Urinary bladder (tissue), 4 donors: ENCODE results near the gene PDE4B. TPM values are rescaled to one million over a fixed set of nuclear protein-coding genes. Genes with fewer than 3 reads are reported as not detected.

Experiments
- DNase-seq: peaks from one replicate; pipeline ENCODE4 v3.0.0-alpha.2; 2015; ENCODE audit errors: extremely low spot score
- H3K27ac ChIP-seq: one replicate; pipeline ENCODE4 v1.5.1; 2013; ENCODE audit warnings: low read depth, mild to moderate bottlenecking, moderate library complexity
- H3K36me3 ChIP-seq: one replicate; pipeline ENCODE4 v1.6.1; 2013; ENCODE audit warnings: mild to moderate bottlenecking, moderate library complexity; ENCODE audit not compliant: insufficient read depth
- H3K4me1 ChIP-seq: one replicate; pipeline ENCODE4 v1.6.1; 2013; ENCODE audit warnings: mild to moderate bottlenecking, moderate library complexity; ENCODE audit not compliant: insufficient read depth
- H3K4me3 ChIP-seq: one replicate; pipeline ENCODE4 v1.5.1; 2013; ENCODE audit warnings: low read depth, low read length
- WGBS: extraction: QIAGEN DNeasy Blood & Tissue Kit; methylation state at CpG from one replicate; pipeline ENCODE4 v1.1.7; 2013; 5-methylcytosine and 5-hydroxymethylcytosine counted together
- polyA plus RNA-seq: library from polyadenylated mRNA; stranded (reverse); fragments of 200-250 nt; gene quantifications from one replicate; pipeline ENCODE4 v1.2.3, GENCODE V29; 2013
- total RNA-seq: library from RNA; depleted of rRNA; stranded (reverse); fragments of >200 nt; gene quantifications from one replicate; pipeline ENCODE4 v1.2.3, GENCODE V29; 2014
- donor health status: healthy with polysubstance abuse.
- donor health status: healthy.

PDE4B gene
- total and polyA plus RNA-seq, 2 donors: 9.0 to 43.1 TPM

GRCh38 chr1:66012106-66012784 lies 219.6 kb downstream of the PDE4B start:
- 18% methylated on average over 3 of the region's 3 CpGs for WGBS
- H3K36me3 ChIP-seq: no peaks in the 10 kb centered on the region
- no peak for DNase-seq
- no peaks in the 10 kb centered on the region for H3K4me1 ChIP-seq
- H3K4me3 ChIP-seq: no peak overlapping the region
- H3K27ac ChIP-seq: no peak overlapping the region

DNA sequence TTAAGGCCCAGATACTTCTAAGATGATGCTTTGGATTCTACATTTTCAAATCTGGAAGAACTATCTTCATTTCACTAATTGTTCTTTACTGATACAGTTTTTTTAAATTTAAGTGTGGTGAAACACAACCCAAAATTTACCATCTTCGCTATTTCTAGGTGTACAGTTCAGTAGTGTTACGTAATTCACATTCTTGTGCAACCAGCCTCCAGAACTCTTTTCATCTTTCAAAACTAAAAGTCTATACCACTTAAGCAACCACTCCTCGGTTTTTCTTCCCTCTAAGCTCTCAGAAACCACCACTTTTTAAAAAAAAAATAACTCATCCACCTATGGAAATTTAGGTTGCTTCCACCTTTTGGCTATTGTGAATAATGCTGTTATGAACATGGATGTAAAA lies 220.7 kb downstream of the PDE4B start:
- Histone ChIP-seq H3K4me1 (no peaks in the 10 kb centered on the region), H3K36me3 (no peaks in the 10 kb centered on the region), H3K27ac (no peak overlapping the region), H3K4me3 (no peak overlapping the region)
- 78% methylated on average over 3 of the region's 3 CpGs for WGBS
- DNase-seq: no peak

DNA sequence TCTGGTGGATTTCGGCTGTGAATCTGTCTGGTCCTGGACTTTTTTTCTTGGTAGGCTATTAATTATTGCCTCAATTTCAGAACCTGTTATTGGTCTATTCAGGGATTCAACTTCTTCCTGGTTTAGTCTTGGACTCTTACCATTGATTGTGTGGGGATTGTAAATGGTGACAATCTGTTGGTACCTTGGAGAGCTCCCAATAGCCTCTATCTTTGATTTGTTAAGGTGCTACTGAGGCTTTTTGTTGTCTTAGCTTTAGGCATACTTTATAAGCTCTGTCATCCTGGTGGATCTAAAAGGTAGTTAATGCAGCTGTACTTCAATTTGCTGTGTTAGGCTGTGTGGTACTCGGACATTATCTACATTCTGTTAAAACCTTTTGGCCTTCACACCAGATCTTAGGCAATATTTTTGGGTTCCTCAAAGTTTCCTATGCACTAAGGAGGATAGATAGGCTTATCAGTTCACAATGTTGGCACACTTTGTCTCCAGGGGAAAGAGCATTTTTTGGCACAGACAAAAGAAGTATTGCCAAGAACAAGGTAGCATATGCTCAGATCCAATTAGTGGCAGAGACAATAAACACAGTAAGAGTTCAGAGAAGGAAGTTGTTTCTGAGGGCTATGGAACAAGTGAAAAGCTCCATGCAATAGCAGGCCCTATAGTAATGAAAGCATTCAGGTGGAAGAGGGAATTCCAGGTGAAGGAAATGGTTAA lies 230.4 kb downstream of the PDE4B start:
- H3K4me1 ChIP-seq: no peaks in the 10 kb centered on the region
- H3K36me3 ChIP-seq: no peaks in the 10 kb centered on the region
- DNase-seq: no peak
- 76% methylated on average over 2 of the region's 2 CpGs for WGBS
- H3K4me3 ChIP-seq: no peak overlapping the region
- H3K27ac ChIP-seq: no peak overlapping the region

GRCh38 chr1:66025188-66025587 lies 232.5 kb downstream of the PDE4B start:
- DNase-seq: no peak
- Histone ChIP-seq H3K27ac (no peak overlapping the region), H3K36me3 (no peaks in the 10 kb centered on the region), H3K4me1 (no peaks in the 10 kb centered on the region), H3K4me3 (no peak overlapping the region)

- H3K36me3 ChIP-seq: no peaks in the 10 kb centered on the region
- no peak overlapping the region for H3K27ac ChIP-seq
- DNase-seq: no peak
- no peaks in the 10 kb centered on the region for H3K4me1 ChIP-seq
- WGBS: 95% methylated on average over 3 of the region's 3 CpGs
- H3K4me3 ChIP-seq: no peak overlapping the region
Measured at GRCh38 chr1:66028035-66028434, 235.3 kb downstream of the PDE4B start.

DNA sequence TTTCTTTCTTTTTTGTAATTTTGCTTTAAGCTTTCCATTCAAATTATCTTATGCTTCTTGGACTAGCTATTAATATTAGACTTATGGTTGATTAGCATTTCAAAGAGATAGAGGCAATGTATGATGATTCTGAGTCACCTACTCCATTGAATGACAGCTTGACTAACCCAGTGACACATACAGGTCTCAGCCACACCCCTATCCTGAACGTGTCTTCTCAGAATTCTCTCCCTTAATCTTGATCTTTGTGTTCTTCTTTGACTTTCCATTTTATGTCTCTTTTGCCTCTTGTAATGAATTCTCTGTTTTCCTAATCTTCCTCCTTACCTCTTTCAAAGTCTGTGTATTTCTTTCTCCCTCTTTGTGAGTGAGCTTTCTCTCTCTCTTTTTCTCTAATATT lies 241.1 kb downstream of the PDE4B start:
- Histone ChIP-seq H3K4me3 (no peak overlapping the region), H3K36me3 (no peaks in the 10 kb centered on the region), H3K4me1 (no peaks in the 10 kb centered on the region), H3K27ac (no peak overlapping the region)
- 14% methylated on average over 1 of the region's 1 CpG for WGBS
- DNase-seq: no peak

- WGBS: 56% methylated on average over 1 of the region's 1 CpG
- Histone ChIP-seq H3K36me3 (no peaks in the 10 kb centered on the region), H3K4me1 (no peaks in the 10 kb centered on the region), H3K27ac (no peak overlapping the region), H3K4me3 (no peak overlapping the region)
- DNase-seq: no peak
Measured at GRCh38 chr1:66035616-66036245, 243.0 kb downstream of the PDE4B start.

- H3K27ac ChIP-seq: no peak overlapping the region
- 49% methylated on average over 1 of the region's 1 CpG for WGBS
- no peak for DNase-seq
- H3K36me3 ChIP-seq: no peaks in the 10 kb centered on the region
- H3K4me3 ChIP-seq: no peak overlapping the region
- H3K4me1 ChIP-seq: no peaks in the 10 kb centered on the region
Measured at GRCh38 chr1:66041654-66042053, 249.0 kb downstream of the PDE4B start.

DNA sequence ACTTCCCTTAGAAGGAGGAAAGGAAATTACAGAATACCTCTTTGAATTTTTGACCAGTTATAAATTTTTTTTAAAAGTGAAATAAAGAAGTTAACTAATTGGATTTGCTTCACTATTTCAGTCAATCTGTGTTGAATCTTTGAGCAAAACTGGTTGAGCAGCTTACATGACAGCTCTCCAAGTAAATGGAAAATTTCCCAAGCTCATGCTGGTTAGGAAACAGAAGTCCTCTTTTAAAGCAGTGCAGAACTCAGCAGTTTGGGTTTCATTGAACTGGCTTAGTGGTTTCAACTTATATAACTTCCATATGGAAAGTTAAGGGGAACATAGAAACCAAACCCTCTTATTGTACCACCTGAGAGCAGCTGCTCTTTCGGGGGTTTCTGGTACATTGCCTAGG lies 250.5 kb downstream of the PDE4B start:
- Histone ChIP-seq H3K4me3 (no peak overlapping the region), H3K4me1 (no peaks in the 10 kb centered on the region), H3K27ac (no peak overlapping the region), H3K36me3 (no peaks in the 10 kb centered on the region)
- 81% methylated on average over 1 of the region's 1 CpG for WGBS
- DNase-seq: no peak

- H3K4me1 ChIP-seq: no peaks in the 10 kb centered on the region
- 48% methylated on average over 1 of the region's 1 CpG for WGBS
- no peak overlapping the region for H3K4me3 ChIP-seq
Measured at GRCh38 chr1:66044912-66045311, 252.2 kb downstream of the PDE4B start.

DNA sequence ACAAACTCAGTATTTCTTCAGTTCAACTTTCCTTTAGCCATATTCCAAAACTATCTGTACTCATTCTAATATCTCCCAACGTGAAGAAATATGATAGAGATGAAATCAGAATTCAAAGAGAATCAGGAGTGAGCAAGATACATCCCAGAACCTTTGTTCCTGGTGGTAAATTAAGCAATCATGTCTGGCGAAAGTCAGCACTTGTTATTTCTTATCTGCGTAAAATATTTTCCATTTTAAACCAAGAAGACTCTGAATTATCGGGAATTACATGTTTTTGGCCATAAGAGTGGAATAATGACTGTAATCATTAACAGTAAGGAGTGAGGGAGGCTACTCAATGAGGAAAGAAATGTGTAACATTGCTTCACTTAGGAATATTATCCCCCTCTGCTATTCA lies 253.7 kb downstream of the PDE4B start:
- WGBS: 54% methylated on average over 4 of the region's 4 CpGs
- no peak for DNase-seq
- no peak overlapping the region for H3K27ac ChIP-seq
- H3K36me3 ChIP-seq: no peaks in the 10 kb centered on the region
- no peak overlapping the region for H3K4me3 ChIP-seq
- no peaks in the 10 kb centered on the region for H3K4me1 ChIP-seq

More at GRCh38 chr1:66044912-66045311, 252.2 kb downstream of the PDE4B start:
- Histone ChIP-seq H3K27ac (no peak overlapping the region), H3K36me3 (no peaks in the 10 kb centered on the region)
- DNase-seq: no peak

- Histone ChIP-seq H3K27ac (no peak overlapping the region), H3K4me3 (no peak overlapping the region), H3K36me3 (no peaks in the 10 kb centered on the region), H3K4me1 (no peaks in the 10 kb centered on the region)
- 56% methylated on average over 2 of the region's 2 CpGs for WGBS
- DNase-seq: no peak
Measured at GRCh38 chr1:66048011-66048410, 255.3 kb downstream of the PDE4B start.

- H3K4me3 ChIP-seq: no peak overlapping the region
- 77% methylated on average over 1 of the region's 1 CpG for WGBS
- no peak overlapping the region for H3K27ac ChIP-seq
- H3K36me3 ChIP-seq: no peaks in the 10 kb centered on the region
- no peak for DNase-seq
- H3K4me1 ChIP-seq: no peaks in the 10 kb centered on the region
Measured at GRCh38 chr1:66050123-66050522, 257.4 kb downstream of the PDE4B start.

DNA sequence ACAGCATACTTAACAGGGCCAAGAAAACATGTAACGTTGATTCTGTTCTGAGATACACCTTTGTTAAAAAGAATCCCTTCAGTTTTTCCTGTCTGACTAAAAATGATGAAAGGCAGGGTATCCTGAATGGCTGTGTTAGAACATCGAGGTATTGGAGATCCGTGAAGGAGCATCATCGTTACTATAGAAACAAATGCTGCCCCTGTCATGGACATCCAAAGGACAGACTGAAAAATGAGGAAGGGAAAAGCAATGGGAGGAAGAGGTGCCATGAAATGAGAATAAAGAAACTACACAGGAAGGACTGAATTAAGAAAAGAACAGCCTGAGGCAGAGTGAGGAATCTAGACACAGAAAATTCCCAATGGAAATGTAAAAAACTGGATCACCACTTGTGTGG lies 257.9 kb downstream of the PDE4B start:
- no peak for DNase-seq
- no peaks in the 10 kb centered on the region for H3K4me1 ChIP-seq
- no peak overlapping the region for H3K4me3 ChIP-seq
- no peak overlapping the region for H3K27ac ChIP-seq
- no peaks in the 10 kb centered on the region for H3K36me3 ChIP-seq
- 76% methylated on average over 4 of the region's 4 CpGs for WGBS
